ENCODE results near the gene ADTRP.
"Not testable (repeated sequence)": the region's sequence is repeated elsewhere in the genome, so short reads cannot be mapped to it uniquely, and the experiment has no call there.

ADTRP gene

GRCh38 chr6:11804135-11804534 is 25.5 kb upstream of the ADTRP start:
- no peak for DNase-seq (ENCODE audit: extremely low read depth in 1 of 2, low read depth in 1 of 2)

- no peak for DNase-seq (ENCODE audit: extremely low read depth in 1 of 2, low read depth in 1 of 2)
Observed at GRCh38 chr6:11803591-11803971, 25.0 kb upstream of the ADTRP start.

- DNase-seq (ENCODE audit: extremely low read depth in 1 of 2, low read depth in 1 of 2), result no peak
Observed at GRCh38 chr6:11802886-11803590, 24.4 kb upstream of the ADTRP start.

- DNase-seq (ENCODE audit: extremely low read depth in 1 of 2, low read depth in 1 of 2), result not testable (repeated sequence)
Observed at GRCh38 chr6:11800531-11800930, 21.9 kb upstream of the ADTRP start.

GRCh38 chr6:11798538-11798937 is 19.9 kb upstream of the ADTRP start:
- no peak for DNase-seq (ENCODE audit: extremely low read depth in 1 of 2, low read depth in 1 of 2)

- no peak for DNase-seq (ENCODE audit: extremely low read depth in 1 of 2, low read depth in 1 of 2)
Observed at GRCh38 chr6:11798096-11798495, 19.5 kb upstream of the ADTRP start.

GRCh38 chr6:11796829-11797228 is 18.2 kb upstream of the ADTRP start:
- DNase-seq (ENCODE audit: extremely low read depth in 1 of 2, low read depth in 1 of 2), result no peak

GRCh38 chr6:11795403-11795802 is 16.8 kb upstream of the ADTRP start:
- no peak for DNase-seq (ENCODE audit: extremely low read depth in 1 of 2, low read depth in 1 of 2)

GRCh38 chr6:11793277-11793676 is 14.7 kb upstream of the ADTRP start:
- no peak for DNase-seq (ENCODE audit: extremely low read depth in 1 of 2, low read depth in 1 of 2)

GRCh38 chr6:11791354-11792107 is 12.9 kb upstream of the ADTRP start:
- DNase-seq (ENCODE audit: extremely low read depth in 1 of 2, low read depth in 1 of 2), result peak in 1 of 2 donors; percentile 29

- DNase-seq (ENCODE audit: extremely low read depth in 1 of 2, low read depth in 1 of 2), result no peak
Observed at GRCh38 chr6:11789744-11790143, 11.1 kb upstream of the ADTRP start.

GRCh38 chr6:11788043-11788442 is 9.4 kb upstream of the ADTRP start:
- DNase-seq (ENCODE audit: extremely low read depth in 1 of 2, low read depth in 1 of 2), result no peak

GRCh38 chr6:11785774-11786579 is 7.4 kb upstream of the ADTRP start:
- DNase-seq (ENCODE audit: extremely low read depth in 1 of 2, low read depth in 1 of 2), result peak in 1 of 2 donors; percentile 36

- DNase-seq (ENCODE audit: extremely low read depth in 1 of 2, low read depth in 1 of 2), result peak in 1 of 2 donors; percentile 21
Observed at GRCh38 chr6:11785415-11785773, 6.8 kb upstream of the ADTRP start.

- no peak for DNase-seq (ENCODE audit: extremely low read depth in 1 of 2, low read depth in 1 of 2)
Observed at GRCh38 chr6:11784341-11784740, 5.7 kb upstream of the ADTRP start.

- DNase-seq (ENCODE audit: extremely low read depth in 1 of 2, low read depth in 1 of 2), result no peak
Observed at GRCh38 chr6:11783524-11784064, 5.0 kb upstream of the ADTRP start.

- DNase-seq (ENCODE audit: extremely low read depth in 1 of 2, low read depth in 1 of 2), result no peak
Observed at GRCh38 chr6:11782524-11782923, 3.9 kb upstream of the ADTRP start.

- DNase-seq (ENCODE audit: extremely low read depth in 1 of 2, low read depth in 1 of 2), result no peak
Observed at GRCh38 chr6:11780097-11780428, 1.5 kb upstream of the ADTRP start.

- no peak for DNase-seq (ENCODE audit: extremely low read depth in 1 of 2, low read depth in 1 of 2)
Observed at GRCh38 chr6:11779329-11780096, 910 bp upstream of the ADTRP start.

- no peak for DNase-seq (ENCODE audit: extremely low read depth in 1 of 2, low read depth in 1 of 2)
Observed at GRCh38 chr6:11778036-11778435, 567 bp downstream of the ADTRP start.

Data from stimulated activated CD8-positive, alpha-beta memory T cell treated with anti-CD3 and anti-CD28 coated beads, Interleukin-7, amount 100 ng/mL, for 48 hours (primary cell).